Retina (tissue), 1 donor: ENCODE data around the gene MRPL24.

Experiments
- DNase-seq: peaks from one replicate; pipeline ENCODE4 v3.0.0-alpha.2; 2016

The MRPL24 gene

GRCh38 chr1:156743367-156744302 lies 2.7 kb upstream of the MRPL24 start:
- DNase-seq, result no peak

- no peak for DNase-seq
These were observed 1.9 kb upstream of the MRPL24 start for GRCh38 chr1:156742801-156743200.

DNA sequence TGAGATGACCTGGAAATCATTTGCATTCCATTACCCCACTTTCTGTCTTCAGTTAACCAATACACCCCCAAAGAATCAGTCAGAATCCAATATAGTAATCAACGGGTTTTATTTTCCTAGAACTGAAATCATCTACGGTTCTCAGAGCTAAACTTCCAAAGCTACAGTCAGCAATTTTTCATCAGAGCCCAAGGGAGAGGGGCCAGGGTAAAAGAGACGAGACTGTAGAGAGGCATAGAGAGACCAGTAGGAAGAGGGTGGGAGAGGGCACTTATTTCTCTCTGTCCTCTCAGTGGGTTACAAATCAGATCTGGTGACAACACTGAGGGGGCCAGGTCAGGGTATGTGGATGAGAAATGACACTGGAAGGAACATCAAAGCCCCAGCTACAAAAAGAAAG lies 1.1 kb upstream of the MRPL24 start:
- DNase-seq, result no peak

- DNase-seq, result no peak
These were observed 644 bp upstream of the MRPL24 start for GRCh38 chr1:156741481-156741983.

GRCh38 chr1:156740237-156740740 lies 599 bp downstream of the MRPL24 start:
- no peak for DNase-seq

DNA sequence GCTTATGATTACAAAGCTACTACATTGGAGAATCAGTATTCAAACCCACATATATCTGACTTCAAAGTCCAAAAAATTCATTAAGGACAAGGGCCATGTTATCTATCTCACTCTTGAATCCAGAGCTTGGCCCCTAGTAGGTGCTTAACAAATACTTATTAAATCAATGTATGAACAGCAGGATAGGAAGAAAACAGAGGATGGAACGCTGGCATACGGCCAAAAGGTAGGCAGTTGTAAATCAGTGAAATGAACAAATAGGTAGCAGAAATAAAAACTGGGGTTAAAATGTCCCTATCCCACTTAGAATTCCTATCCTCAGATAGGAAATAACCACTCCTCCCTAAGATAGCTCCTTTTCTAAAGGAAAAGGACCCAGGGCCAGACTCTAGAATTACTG lies 2.0 kb downstream of the MRPL24 start:
- DNase-seq, result no peak

DNA sequence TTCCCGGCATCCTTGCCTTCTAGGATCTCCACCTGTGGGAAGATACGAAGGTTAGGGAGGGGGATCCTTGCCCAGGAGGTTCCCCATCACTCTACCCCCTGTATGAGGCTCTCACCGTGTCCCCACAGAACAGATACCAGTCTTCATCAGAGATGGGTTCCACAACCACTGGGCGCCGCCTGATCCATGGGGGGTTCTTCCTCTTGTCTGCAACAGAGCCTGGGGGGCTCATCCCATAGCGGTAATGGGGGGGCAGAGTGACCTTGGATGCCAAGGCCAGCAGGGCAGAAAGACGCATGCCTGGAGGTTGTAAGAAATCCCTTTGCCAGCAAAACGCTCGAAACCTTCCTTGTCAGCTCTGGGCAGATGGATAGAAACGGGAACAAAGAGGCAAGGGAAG lies 2.5 kb downstream of the MRPL24 start:
- DNase-seq, result no peak

GRCh38 chr1:156733989-156734584 lies 6.8 kb downstream of the MRPL24 start:
- DNase-seq, result no peak

GRCh38 chr1:156728599-156729462 lies 12.1 kb downstream of the MRPL24 start, which contains the start of gene ISG20L2:
Gene ISG20L2, minus strand, starts transcription at chr1:156728766. Its CDS starts 1,114 bp downstream, at chr1:156727652.
- peak; percentile 92 for DNase-seq

DNA sequence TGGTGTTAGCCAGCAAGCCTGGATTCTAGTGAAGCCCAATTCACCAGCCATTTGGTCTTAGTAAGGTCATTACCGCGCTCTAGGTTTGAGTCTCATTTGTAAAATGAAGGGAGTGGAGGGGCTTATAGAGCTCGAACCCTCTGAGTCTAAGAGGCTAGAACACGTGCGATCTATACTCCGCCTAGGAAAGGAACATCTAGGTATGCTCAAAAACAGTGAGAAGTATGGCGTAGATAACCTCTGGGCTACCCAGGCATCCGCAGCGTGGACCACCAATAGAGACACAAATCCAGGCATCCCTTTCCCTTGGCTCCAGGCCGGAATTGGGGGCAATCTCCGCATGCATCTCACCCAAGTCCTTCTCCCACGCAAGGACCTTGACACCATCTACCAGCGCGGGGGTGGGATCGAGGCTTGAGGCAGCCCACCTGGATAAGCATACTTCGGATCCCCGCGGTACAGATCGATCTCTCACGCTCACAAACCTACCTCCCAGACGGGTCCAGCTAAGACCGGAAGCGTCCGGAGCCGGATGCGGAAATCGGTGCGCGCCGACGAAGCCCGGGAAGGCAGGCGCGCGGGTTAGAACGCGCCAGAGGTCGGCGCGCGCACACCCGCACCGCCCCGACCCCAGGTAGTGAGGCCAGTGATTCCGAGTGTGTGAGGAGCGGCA lies 12.8 kb downstream of the MRPL24 start, which contains the start of gene METTL25B:
TSS of gene METTL25B (plus strand) at position 544 of the 673 bp plus-strand sequence. CDS start 636 bp downstream, outside the sequence.
- DNase-seq, result peak; percentile 84

- no peak for DNase-seq
These were observed 13.4 kb downstream of the MRPL24 start for GRCh38 chr1:156727492-156727891.

DNA sequence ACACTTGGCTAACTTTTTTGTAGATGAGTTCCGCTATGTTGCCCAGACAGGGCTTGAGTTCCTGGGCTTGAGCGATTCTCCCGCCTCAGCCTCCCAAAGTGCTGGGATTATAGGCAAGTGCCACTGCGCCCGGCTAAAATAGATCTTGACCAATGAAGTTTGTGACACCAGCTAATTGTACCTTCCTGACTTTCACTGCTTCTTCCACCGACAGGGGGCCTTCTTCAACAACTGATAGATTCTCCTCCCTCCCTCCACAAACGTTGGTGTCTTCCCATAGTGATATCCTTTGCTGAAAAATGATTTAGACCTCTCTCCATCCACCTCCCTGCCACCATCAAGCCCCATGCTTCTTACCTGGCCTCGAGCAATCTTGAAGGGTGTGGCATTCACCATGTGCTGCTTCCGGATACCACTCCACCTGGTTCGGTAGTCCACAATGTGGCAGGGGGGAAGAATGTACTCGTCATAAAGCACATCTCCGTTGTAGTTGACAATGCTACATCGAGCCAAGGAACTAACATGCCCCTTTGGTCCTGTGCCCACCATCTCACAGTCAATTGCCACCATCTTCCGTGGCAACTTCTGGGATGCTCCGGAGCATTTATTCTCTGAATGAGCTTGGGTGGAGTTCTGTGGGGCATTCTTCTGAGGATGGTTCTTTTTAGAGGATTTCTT lies 14.2 kb downstream of the MRPL24 start:
- no peak for DNase-seq

- DNase-seq, result peak; percentile 92
These were observed 15.1 kb downstream of the MRPL24 start for GRCh38 chr1:156725683-156726280.

DNA sequence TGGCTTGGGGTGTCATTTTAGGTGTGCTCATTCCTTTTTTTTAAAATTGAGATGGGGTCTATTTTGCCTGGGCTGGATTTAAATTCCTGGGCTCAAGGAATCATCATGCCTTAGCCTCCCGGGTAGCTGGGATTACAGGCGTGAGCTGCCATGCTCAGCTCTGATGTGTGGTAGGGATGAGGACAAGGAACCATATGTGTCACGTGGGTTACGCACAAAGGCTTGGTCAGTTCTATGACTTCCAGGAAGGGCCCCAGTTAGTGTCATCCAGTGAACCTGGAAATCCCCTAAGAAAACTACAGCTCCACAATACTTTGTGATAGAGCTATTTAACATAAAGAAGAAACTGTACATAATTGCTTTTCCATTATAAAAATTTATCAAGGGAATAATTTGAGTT lies 19.4 kb downstream of the MRPL24 start:
- no peak for DNase-seq

DNA sequence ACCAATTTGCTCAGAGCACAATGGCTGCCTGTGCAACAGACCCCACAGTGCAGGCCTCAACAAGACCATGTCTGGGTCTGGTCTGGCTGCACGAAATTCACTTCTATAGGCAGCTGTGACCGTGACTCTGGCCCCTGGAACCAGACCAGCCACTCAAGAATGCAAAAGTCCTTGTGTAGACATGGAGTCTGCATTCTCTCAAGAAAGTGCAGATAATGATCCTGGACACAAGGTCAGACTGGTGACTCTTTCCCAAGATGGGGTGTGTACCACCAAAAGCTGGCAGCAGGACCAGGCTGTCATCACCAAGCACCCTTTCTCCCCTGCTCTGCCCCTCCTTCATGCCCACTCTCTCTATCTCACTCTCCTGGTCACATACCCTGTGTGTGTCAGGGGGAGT lies 19.8 kb downstream of the MRPL24 start:
- DNase-seq, result no peak

- no peak for DNase-seq
These were observed 23.5 kb downstream of the MRPL24 start for GRCh38 chr1:156717351-156717750.

DNA sequence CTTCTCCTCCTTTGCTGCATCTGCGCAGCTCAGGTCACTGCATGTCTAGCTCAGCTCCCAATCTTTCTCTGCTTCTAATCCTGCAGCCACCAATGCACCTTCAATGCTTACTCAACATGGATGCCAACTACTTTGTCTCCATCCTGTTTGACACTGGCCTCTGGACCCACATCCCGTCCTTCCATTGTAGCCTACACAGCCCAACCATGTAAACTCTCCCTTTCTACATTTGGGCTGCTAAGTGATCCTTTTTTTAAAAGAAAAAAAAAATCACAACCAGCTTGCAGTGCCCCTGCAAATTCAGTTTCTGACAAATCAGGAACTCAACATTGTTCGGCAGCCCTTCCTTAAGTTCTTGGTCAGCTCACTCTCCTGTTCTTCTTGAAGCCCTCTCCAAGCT lies 26.1 kb downstream of the MRPL24 start:
- DNase-seq, result no peak

DNA sequence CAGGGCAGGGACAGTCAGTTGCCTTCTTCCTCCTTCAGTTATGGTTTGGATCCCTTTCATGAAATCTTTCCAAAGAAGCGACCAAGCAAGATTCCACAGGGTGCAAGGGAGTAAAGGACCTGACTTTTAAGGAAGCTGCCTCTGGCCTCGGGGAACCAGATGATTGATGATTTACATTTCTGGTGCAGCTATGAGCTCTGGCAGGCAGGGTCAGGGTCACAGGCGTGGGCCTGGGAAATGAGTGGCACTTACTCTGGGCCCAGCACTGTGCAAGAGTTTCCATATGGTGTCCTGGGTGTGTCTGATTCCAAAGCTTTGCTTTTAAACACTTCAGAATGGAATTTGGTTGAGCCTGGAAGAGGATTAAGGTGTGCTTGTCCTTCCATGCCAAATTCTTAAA lies 28.3 kb downstream of the MRPL24 start:
- no peak for DNase-seq

- DNase-seq, result no peak
These were observed 29.7 kb downstream of the MRPL24 start for GRCh38 chr1:156711011-156711817.
